A673 (cell line): ENCODE results near the gene C12orf42.

ENCODE experiments used
- EZH2 ChIP-seq: fragments of 200-600 bp; sonication (generic); IDR thresholded peaks from 2 replicates; pipeline ENCODE4 v1.6.1; 2017; ENCODE audit warnings: borderline replicate concordance, low read depth, mild to moderate bottlenecking, mixed read lengths, antibody characterized with exemption, low read length; ENCODE audit not compliant: poor library complexity, severe bottlenecking
- TF ChIP-seq, protein P1 (sequence below): fragments of 300-800, 200-600 bp; sonication (generic); conservative IDR thresholded peaks from 2 replicates; pipeline ENCODE4 v1.5.1; 2017; ENCODE audit warnings: low read depth, mild to moderate bottlenecking, antibody characterized with exemption, low read length, moderate library complexity, mixed read lengths

DNA sequence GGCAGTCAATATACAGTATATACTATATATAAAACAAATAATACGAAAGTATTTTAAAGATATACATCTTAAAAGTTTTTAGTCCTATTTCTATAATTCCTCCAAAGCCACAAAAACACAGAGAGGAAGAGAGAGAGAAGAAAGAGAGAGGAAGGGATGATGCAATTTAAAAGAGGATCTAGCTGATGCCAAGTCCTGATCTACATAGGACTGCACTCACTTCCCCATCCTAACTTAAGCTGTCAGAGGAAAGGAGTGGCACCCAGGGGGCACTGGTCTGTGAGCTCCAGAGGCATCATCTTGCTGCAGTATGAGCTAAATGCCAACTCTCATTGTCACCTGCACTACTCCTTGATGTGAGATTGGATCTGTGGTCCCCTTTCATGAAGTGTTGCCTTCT is 95.8 kb downstream of the C12orf42 start:
- TF ChIP-seq, protein P1, sequence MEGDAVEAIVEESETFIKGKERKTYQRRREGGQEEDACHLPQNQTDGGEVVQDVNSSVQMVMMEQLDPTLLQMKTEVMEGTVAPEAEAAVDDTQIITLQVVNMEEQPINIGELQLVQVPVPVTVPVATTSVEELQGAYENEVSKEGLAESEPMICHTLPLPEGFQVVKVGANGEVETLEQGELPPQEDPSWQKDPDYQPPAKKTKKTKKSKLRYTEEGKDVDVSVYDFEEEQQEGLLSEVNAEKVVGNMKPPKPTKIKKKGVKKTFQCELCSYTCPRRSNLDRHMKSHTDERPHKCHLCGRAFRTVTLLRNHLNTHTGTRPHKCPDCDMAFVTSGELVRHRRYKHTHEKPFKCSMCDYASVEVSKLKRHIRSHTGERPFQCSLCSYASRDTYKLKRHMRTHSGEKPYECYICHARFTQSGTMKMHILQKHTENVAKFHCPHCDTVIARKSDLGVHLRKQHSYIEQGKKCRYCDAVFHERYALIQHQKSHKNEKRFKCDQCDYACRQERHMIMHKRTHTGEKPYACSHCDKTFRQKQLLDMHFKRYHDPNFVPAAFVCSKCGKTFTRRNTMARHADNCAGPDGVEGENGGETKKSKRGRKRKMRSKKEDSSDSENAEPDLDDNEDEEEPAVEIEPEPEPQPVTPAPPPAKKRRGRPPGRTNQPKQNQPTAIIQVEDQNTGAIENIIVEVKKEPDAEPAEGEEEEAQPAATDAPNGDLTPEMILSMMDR: no peak
- TF ChIP-seq EZH2: no peak
